HG03378 (cell line): ENCODE results near the gene BCKDHA.
A peak's percentile ranks its signal among the peaks of the same experiment; 100 is the strongest.

ENCODE experiments used
- ATAC-seq: cut with Tn5 transposase; IDR thresholded peaks from one replicate; pipeline ENCODE4 v1.9.1; 2021; ENCODE audit warnings: mild to moderate bottlenecking, moderate library complexity; ENCODE audit not compliant: unreplicated experiment

The BCKDHA gene

DNA sequence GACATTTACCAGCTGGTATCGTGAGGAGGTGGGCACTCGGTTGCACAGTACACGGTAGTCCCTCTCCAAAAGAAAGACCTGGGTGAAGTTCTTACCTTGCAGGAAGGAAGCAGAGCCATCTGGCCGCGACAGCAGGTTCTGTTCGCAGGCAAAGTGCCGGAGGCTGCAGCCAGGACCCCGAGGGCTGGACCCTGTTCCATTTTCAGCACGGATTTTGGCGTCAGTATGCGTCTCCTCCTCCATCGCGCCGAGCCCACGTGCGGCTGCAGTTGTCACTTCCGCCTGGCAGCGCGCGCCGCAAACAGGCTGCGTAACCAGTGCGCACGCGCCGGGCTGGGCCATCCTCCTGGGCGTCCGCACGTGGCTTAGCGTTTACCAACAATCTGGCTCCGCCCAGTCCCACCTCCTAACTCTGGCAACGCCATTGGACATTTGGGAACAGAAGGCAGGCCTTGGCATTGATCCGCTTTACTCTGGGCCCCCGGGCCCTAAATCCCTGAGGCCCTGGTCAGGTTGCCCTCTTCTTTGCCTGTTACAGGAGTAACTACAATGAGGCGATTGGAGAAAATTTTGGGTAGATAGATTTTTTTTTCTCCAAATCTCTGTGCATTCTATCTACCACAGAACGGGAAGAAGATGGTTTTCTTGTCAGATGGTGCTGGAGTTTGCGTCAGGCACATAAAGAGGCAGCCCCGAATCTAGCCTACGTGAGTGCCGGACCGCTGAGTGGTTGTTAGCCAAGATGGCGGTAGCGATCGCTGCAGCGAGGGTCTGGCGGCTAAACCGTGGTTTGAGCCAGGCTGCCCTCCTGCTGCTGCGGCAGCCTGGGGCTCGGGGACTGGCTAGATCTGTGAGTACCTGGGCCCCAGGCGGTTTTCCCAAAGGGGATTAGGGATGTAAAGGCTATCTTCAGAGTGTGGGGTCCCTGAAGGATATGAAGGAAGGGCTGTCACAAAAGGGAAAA, at the start of gene BCKDHA, which contains the start of gene EXOSC5:
Gene BCKDHA, plus strand, starts transcription at position 733 of the 964 bp plus-strand sequence. Its CDS starts 10 bp downstream, at position 743.
Gene EXOSC5, minus strand, starts transcription at position 274 of the 964 bp plus-strand sequence. Its CDS starts 31 bp downstream, at position 243.
- ATAC-seq: peak; percentile 88

- ATAC-seq: peak; percentile 2
These were observed 46.8 kb upstream of the BCKDHA start for GRCh38 chr19:41350735-41351338.

DNA sequence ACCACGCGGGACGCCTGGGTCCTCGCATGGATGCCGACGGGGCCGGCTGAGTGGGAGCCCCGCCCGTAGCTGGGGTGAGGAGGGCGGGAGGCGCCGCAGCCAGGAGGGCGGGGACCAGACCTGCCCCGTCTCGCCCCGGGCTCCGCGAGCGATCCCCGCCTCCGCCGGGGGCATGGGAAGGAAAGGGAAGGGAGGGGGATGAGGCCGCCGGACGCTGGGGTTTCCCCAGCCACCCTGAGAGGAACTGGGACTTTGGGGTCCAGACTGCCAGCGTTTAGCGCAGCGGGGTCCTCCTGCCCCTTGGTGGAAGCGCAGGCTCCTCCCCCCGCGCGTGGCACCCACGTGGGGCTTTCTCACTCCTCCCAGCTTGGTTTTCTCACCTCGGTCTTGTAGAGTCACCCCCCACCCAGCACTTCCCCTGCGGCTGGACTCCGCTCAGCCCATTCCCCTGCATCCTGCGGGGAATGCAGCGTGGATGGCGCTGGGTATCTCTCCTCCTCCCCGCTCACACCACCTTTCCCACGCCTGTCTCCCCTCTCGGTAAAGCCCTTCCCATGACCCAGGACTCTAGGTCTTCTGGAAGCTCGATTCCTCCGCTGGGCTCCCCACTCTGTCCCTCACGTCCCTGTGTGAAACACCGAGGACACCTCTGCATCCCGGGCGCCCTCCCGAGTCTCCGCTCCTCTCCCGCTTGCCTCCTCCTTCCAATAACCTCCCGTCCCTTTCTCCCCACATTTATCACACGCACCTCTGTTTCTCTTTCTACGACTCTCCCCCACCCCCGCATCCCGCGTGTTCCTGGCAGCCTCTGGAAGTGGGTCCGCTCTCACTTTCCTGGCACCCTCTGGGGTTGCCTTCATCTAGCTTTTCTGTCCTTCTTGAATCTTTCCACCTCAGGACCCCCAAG, 46.0 kb upstream of the BCKDHA start:
- ATAC-seq: peak; percentile 43

DNA sequence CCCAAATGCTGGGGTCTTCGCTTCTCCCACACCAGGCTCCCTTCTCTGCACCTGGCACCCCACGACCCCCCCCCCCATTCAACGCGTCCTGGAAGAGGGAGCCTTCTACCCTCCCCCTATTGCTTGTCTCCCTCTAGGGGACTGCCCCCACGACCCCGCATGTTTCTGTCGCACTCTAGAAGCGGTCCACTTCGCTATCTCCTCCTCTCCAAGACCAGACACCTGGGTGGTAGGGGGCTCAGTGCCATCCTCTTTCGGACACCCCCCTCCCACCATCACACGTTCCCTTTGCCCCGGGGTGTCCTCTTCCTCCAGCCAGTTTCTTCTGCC, 45.4 kb upstream of the BCKDHA start:
- ATAC-seq: no peak

DNA sequence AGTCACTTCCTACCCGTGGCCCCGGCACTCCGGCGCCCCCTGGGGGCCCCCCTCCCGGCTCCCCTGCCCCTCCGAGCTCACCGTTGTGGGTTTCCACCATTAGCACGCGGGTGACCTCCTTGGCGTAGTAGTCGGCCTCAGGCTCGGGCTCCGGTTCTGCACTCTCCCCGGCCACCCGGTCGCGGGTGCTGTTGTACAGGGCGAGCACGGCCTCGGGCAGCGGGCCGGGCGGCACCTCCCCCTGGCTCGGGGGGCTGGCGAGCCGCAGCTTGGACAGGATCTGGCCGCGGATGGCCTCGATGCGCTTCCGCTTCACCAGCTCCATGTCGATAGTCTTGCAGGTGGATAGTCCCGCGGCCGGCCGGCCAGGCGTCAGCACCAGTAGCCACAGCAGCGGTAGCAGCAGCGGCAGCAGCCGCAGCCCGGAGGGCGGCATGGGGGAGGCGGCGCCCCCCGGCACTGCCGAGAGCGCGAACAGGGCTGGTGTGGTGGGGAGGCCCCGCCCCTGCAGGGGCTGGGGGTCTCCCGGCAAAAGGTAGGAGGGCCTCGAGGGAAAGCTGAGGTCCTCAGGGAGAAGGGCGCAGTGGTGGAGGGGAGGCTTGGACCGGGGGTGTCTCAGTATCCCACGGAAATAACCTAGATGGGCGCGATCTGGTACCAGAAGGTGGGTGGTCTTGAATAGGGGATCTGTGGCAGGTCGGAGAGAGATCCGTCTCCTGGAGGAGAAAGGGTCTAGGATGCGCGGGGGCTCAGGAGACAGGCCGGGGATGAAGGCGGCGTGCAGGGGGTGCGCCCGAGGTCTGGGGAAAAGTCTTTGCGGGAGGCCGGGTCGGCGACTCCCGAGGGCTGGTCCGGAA, 44.8 kb upstream of the BCKDHA start:
- ATAC-seq: no peak

GRCh38 chr19:41353466-41354342, 43.9 kb upstream of the BCKDHA start, which contains the start of gene TGFB1:
Gene TGFB1 (minus strand): TSS chr19:41353922. CDS start chr19:41353044, 878 bp downstream.
- no peak for ATAC-seq

- no peak for ATAC-seq
These were observed 43.2 kb upstream of the BCKDHA start for GRCh38 chr19:41354343-41354953.

DNA sequence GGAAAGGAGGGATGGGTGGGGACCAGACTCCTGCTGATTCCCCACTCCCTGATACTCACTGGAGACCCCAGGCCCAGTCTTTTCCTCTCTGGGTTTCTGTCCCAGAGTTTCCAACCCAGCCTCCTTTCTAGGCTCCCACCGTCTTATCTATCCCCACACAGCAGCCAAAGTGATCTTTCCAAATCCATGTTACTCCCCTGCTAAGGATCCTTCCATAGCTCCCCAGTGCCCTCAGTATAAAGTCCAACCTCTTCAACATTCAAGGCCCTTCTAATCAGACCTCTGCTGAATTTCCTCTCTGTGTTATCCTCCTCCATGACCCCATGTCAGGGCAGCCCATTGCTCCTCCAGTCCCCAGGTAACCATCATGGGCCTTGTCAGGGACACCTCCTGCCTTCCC, 42.6 kb upstream of the BCKDHA start:
- no peak for ATAC-seq

GRCh38 chr19:41355802-41356201, 41.8 kb upstream of the BCKDHA start:
- ATAC-seq: no peak

DNA sequence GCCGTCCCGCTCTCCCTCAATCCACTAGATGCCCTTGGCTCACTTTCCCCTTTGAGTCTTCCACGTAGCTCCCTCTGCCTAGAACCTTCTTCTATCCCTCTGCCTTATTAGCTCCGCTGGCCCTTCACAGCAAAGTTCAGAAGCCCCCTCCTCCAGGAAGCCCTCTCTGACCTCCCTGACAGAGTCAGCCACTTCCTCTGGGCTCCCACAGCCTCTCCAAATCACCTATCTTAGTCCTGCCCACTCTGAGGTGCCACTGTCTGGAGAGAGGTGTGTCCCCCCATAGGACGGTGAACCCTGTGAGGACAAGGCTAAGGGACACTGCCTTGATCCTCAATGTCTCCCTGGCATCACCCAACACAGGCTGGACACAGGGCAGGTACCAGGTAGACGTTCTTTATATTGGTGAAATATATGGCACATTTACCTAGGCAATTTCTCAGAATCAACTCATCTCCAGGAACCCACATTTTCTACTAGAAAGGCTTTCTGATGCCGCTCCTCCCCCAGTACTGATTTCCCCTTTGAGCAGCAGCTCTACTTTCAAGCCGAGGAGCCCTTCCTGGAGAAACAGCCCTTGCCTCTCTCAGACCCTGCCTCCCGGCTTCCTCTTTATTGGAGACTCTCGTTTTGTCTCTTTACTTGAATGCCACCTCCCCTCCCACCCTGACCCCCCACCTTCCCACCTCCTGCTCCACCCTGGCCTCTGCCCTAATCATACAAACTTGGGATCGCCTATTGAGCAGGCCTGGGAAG, 40.5 kb upstream of the BCKDHA start:
- ATAC-seq: no peak

GRCh38 chr19:41357746-41358145, 39.9 kb upstream of the BCKDHA start:
- no peak for ATAC-seq

DNA sequence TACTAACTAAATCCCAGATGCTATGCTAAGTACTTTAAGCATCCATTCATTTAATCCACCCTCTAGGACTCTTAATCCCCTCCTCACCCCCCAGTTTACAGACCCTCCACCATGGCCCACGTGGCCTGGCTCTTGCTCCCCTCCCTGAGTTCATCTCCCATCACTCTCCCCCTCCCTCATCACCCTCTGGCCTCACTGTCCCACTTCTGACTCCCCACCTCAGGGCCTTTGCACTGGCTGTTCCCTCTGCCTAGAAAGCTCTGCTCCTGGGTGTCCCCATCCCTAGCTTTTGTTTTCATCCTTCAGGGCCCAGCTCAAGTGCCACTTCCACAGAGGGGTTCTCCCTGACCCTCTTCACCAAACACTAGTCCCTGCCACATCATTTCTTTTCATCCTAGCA, 37.9 kb upstream of the BCKDHA start:
- no peak for ATAC-seq

DNA sequence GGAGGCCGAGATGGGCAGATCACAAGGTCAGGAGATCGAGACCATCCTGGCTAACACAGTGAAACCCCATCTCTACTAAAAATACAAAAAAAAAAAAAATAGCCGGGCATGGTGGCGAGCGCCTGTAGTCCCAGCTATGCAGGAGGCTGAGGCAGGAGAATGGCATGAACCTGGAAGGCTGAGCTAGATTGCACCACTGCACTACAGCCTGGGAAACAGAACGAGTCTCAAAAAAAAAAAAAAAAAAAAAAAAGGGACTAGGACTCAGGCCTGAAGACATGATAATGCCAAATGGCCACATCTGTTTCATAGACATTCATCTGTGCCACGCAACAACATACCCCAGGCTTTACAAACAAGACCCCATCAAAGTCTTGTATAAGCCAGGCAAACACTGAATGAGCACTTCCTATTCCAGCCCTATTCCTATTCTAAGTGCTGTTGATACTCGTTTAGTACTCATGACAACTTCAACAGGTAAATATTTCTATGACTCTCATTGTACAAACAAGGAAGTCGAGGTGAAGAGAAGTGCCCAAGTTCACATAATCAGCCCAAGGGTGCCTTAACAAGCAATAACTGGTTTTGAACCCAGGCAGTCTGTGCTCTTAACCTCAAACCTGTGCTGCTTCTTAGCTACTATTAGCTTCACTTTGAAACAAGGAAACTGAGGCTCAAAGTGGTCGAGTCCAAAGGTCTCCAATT, 35.3 kb upstream of the BCKDHA start:
- ATAC-seq: no peak

GRCh38 chr19:41363371-41363752, 34.3 kb upstream of the BCKDHA start:
- peak; percentile 2 for ATAC-seq

DNA sequence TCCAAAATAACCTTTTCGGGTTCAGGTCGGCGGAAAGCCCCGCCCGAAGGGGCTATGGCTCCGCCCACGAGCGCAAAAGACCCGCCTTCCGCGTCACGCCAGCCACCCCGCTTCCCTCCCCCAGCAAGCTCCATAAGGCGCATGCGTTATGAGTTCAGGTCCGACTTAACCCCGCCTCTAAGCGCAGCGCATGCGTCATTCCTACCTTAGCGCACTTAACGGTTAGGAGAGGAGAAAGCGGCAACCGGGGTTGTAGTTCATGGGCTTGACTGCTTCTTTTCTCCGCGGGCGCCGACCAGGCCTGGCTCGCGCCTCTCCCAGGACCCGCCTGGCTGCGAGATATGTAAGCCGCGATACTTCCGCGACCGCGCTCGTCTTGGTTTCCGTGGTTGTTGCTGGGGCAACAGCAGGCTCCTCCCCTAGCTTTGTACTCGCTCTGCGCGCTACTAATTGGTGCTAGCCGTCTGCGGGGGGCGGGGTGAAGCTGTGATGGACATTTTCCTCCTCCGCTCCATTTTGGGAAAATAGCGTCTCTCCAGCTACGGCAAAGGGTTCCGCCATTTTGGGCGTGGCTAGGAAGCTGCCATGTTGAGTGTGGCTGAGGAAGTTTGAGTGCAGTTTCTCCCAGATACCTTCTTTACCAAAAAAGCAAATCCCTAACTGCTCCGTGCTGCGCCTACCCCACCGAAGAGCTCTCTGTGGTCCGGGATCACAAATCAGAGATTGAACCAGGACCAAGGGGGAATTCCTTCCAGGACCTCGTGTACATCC, 33.7 kb upstream of the BCKDHA start, which contains the start of gene B9D2:
Gene B9D2, minus strand, starts transcription at position 397 of the 771 bp plus-strand sequence. CDS start 630 bp downstream, outside the sequence.
- peak; percentile 74 for ATAC-seq
